Measurements from ENCODE around the gene NFATC2.
"Not testable (repeated sequence)": the region's sequence is repeated elsewhere in the genome, so short reads cannot be mapped to it uniquely, and the experiment has no call there.

NFATC2 gene

DNA sequence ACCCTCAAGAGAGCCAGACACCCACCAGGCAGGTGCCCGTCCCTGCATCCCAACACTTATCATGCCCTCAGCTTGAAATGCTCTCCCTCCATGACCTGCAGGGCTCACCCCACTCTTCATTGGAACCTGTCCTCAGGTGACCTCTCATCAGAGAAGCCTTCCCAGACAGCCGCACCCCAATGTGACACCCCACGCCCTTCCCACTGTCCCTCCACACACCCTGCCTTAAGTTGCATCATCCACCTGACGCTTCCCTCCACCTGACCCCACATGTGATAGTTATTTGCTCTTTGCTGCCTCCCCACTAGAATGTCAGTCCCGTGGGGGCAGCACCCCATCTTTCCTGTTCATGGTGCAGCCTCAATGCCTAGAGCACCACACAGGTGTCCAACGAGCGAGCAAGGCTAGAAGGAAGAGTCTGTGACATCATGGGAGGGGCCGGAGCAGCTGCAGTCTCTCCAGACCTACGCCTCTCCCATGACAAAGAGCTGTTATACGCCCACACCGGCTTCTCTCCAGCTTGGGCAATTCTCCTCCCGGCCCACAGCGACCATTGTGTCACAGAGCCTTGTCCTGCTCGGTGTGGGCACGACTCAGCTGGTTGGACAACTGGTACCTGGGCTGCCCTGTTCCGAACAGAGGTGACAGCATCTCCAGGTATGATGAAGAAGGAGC lies 58.2 kb downstream of the NFATC2 start:
- in situ Hi-C loops (cut with HindIII; ENCODE audit: low sequenced_read_pairs): no loop called here
- no peak for DNase-seq (ENCODE audit: low read depth, low spot score)
- H3K4me3 ChIP-seq (ENCODE audit: low read depth, low read length): no peak overlapping the region
- TF ChIP-seq CTCF (IDR thresholded peaks at IDR 0.05; ENCODE audit: low read depth, low read length): no peak

DNA sequence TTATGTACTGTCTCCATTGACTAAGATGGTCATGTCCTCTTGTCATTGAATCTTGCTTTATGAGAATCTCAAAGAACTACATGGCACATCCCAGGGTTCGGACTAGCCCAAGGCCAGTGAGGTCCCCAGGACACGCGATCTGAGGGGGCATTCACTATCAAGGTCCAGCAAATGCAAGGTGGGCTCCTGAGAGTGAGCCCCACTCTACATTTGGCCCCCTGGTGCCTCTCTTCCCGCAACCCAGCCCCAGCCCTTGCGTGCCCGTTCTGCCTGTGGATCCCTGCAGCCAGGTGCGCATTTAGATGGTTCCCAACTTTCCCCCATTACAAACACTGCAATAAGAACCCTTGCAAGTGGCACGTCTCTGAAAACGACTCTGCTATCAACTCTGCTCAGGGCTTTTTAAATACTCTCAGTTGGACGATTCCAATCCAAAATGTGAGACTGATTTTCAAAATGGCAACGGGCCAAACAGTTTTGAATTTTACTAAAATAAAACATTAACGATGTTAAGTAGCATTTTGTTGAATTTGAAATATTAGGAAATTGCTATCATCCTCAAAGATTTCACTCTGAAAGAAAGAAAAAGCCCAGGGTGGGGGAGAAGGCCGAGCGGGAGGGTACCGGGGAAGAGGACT lies 59.6 kb downstream of the NFATC2 start:
- TF ChIP-seq CTCF (IDR thresholded peaks at IDR 0.05; ENCODE audit: low read depth, low read length): no peak
- no peak overlapping the region for H3K4me3 ChIP-seq (ENCODE audit: low read depth, low read length)
- no peak for DNase-seq (ENCODE audit: low read depth, low spot score)
- in situ Hi-C loops (cut with HindIII; ENCODE audit: low sequenced_read_pairs): no loop called here

DNA sequence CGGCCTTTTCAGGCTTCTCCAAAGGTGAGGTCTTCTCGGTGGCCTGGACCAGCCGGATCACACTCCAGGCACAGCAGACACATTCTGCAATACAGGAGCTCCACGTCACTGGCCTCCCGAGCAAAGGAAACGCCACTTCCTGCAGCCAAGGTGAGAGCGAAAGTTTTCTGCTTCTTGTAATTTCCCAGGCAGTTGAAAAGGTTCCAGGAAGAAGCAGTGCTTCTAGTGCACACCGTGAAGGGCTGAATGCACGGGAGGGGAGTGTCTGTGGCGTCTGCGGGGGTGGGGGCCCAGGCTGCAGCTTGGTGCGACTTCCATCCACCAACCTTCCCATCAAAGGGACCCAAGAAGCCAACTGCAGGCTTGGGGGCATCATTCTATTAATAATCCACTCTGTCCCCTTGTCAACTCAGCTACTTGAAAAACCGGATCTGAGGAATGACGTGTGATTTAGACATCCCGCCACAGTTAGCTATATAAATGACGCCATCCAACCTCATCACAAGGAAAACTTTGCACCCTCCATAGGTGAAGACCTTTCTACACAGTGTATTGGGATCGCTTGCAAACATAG lies 61.1 kb downstream of the NFATC2 start:
- no peak for DNase-seq (ENCODE audit: low read depth, low spot score)
- H3K4me3 ChIP-seq (ENCODE audit: low read depth, low read length): no peak overlapping the region
- TF ChIP-seq CTCF (IDR thresholded peaks at IDR 0.05; ENCODE audit: low read depth, low read length): no peak
- in situ Hi-C loops (cut with HindIII; ENCODE audit: low sequenced_read_pairs): no loop called here

- no peak for DNase-seq (ENCODE audit: low read depth, low spot score)
- H3K4me3 ChIP-seq (ENCODE audit: low read depth, low read length): no peak overlapping the region
- TF ChIP-seq CTCF (IDR thresholded peaks at IDR 0.05; ENCODE audit: low read depth, low read length): no peak
- in situ Hi-C loops (cut with HindIII; ENCODE audit: low sequenced_read_pairs): no loop called here
These were observed 61.8 kb downstream of the NFATC2 start for GRCh38 chr20:51480507-51481270.

DNA sequence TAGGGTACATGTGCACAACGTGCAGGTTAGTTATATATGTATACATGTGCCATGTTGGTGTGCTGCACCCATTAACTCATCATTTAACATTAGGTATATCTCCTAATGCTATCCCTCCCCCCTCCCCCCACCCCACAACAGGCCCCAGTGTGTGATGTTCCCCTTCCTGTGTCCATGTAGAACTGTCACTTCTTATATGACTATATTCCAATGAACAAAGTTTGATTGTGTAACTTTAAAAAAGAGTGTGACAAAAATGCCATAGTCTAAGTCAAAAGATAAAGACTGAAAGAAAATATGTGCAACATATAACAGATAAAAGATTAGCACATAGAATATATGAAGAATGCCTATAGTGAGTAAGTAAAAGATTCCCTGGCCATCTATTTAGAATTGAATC lies 66.4 kb downstream of the NFATC2 start:
- in situ Hi-C loops (cut with HindIII; ENCODE audit: low sequenced_read_pairs); DNase-seq (ENCODE audit: low read depth, low spot score); H3K4me3 ChIP-seq (ENCODE audit: low read depth, low read length): not testable (repeated sequence)

- no peak for TF ChIP-seq CTCF (IDR thresholded peaks at IDR 0.05; ENCODE audit: low read depth, low read length)
- in situ Hi-C loops (cut with HindIII; ENCODE audit: low sequenced_read_pairs): no loop called here
- no peak overlapping the region for H3K4me3 ChIP-seq (ENCODE audit: low read depth, low read length)
- no peak for DNase-seq (ENCODE audit: low read depth, low spot score)
These were observed 68.7 kb downstream of the NFATC2 start for GRCh38 chr20:51473771-51474170.
